Measurements from ENCODE around the gene IPPK.
A peak's percentile ranks its signal among the peaks of the same experiment; 100 is the strongest.

IPPK gene

DNA sequence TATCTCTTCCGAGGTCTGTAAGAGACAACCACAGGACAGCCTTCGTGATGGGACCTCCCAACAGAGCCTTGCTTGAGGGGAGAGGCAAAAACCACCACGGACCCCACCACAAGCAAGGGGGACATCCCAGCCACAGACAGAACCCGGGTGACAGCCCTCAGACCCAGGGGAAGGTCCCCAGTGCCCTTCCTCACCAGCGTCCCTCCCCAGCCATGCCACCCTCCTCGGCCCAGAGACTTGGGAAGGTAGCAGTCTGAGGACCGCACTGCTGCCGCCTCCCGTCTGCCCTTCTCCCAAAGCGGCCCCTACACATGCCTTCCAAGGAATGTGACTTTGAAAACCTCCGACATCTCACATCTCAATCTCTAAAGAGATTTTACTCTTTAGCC is 13.4 kb downstream of the IPPK start:
- DNase-seq (ENCODE audit: low read depth), result no peak

GRCh38 chr9:92655896-92656536 is 13.9 kb downstream of the IPPK start:
- no peak for DNase-seq (ENCODE audit: low read depth)

DNA sequence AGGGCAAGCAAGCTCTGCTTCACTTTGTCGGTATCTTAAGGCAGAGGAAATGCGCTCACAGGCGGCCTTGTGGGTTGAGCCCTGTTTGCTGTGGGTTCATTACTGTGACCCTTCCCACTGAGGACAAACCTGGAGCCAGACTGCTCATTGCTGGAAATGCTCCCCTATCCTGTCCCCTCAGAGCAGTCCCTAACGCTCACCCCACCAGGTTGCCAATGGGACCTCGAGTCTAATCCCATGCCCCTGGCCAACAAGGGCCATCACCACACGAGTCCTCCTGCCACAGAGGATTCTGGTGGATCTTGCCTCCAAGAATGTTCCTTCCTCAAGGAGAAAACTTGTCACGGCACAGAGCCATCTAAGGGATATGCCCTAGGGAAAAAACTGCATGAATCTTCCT is 14.6 kb downstream of the IPPK start:
- no peak for DNase-seq (ENCODE audit: low read depth)

DNA sequence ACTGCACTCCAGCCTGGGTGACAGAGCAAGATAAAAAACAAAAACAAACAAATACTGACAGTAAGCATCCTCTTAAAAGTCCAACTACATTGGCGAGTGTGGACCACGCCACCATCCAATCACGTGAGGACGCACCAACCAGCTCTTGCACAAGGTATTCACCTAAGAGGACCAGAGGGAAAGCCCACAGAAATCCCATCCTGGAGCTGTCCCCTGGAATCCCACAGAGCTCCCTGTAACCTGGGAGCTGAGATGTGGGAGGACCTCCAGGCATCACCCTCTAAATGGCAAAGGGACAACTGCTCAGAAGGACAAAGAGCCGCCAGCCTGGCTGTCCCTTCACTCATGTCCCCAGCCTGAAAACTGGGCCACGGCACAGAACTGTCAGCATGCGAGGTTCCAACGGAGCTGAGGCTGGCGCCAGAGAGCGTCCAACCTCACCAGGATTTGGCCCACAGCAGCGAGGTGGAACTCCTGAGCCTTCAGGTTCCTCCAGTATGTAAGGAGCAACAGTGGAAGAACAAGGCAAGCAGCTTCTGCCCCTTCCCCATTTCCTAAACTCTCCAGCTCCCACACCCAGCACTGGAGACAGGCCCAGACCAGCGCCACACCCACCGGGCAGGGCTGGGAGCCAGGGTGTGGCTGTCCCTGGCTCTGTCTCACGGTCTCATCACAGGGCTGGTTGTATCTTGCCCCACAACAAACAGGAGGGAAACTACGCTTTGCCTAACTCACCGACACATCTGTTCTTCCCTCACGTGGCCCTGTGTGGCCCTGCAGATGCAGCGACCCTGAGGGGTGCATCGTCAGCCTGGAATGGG is 15.2 kb downstream of the IPPK start:
- DNase-seq (ENCODE audit: low read depth), result peak; percentile 42

DNA sequence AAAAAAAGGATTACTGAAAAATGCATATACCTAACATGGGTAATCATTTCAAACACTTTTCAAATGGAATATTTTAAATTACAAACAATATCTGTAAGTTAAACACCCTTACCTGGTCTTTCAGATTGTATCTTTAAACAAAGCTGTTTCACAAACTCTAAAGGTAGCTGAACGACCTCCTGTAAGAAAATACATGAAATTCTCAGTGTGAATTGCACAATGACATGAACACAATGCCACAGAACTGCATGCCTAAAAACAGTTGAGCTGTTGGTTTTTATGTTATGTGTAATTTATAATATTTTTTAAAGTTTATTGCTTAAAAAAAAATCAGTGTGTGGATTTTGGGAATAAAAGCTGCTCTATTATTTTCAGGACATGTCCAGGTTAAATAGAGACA is 17.5 kb downstream of the IPPK start:
- DNase-seq (ENCODE audit: low read depth), result peak; percentile 32

GRCh38 chr9:92650839-92651621 is 18.9 kb downstream of the IPPK start:
- peak; percentile 68 for DNase-seq (ENCODE audit: low read depth)

DNA sequence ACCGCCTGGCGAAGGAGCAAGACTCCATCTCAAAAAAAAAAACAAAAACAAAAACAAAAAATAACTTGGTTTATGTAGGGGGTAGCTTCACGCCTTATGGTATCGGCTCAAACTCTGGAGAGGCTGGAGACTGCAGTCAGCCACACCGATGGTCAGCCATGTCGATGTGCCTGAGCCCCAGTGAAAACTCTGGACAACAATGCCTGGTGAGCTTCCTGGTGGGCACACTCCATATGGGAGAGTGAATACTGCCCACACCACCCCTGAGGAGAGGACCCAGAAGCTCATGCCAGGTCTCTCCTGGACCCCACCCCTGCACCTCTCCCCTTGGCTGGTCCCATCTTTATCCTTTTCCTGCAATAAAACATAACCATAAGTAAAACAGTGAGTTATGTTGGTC is 19.6 kb downstream of the IPPK start:
- no peak for DNase-seq (ENCODE audit: low read depth)

DNA sequence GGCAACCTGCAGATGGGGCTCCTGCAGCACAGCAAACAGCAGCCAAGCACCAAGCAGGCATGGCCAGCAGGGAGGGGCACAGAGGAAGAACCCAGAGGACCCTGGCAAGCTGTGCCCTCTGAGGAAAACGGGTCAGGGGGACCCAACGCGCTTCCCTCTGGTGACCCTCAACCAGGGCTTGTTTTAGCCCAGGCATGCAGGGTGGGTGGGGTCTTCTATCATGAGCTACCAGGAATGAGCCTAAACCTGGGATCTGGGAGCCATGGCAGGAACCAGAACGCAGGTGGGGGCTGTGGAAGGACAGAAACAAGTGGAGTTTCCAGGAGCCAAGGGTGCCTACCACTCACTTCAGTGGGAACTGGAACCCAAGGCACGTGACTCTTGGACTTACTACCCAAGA is 20.9 kb downstream of the IPPK start:
- no peak for DNase-seq (ENCODE audit: low read depth)

DNA sequence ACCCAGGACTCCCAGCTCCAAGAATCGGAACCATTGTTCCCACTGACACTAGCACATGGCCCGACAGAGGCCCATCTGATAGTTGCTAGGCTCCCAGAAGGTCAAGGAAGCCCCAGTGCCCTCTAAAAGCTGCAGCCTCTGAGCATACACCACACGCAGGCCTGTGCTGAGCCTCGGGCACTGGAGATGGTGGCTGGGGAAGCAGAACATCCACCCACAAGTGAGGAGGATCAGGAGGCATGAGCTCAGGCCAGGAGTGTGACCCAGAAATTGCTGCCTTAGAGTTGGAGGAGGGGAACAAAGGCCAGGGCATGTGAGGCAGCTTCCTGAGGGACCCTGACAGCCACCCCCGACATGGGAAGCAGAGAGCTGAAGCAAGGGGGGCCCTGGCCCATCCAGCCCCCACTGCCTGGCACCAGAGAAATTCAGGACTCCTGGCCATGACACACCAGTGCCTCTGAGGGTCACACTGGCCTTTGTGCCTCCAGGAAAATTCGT is 21.4 kb downstream of the IPPK start:
- DNase-seq (ENCODE audit: low read depth), result no peak

- no peak for DNase-seq (ENCODE audit: low read depth)
These were observed 22.1 kb downstream of the IPPK start for GRCh38 chr9:92647671-92648473.

- DNase-seq (ENCODE audit: low read depth), result no peak
These were observed 24.9 kb downstream of the IPPK start for GRCh38 chr9:92645041-92645440.

- no peak for DNase-seq (ENCODE audit: low read depth)
These were observed 25.7 kb downstream of the IPPK start for GRCh38 chr9:92644278-92644677.

DNA sequence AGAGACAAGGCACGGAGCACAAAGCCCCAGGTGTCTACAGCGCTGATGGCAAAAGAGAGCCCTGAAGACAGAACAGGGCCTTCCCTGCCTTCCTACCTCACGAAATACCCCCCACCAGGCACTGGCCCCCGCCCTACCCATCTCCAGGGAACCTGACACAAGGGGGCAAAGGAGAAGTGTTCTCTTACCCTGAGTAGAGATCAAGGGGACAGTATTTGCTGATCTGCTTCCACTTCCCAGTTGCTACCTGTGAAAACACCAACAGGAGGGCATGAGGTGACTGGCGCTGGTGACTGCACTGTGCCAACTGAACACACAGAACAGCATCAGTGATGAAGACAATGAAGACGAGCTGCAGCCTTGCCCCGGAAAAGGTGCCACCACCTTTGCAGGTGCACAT is 27.4 kb downstream of the IPPK start:
- no peak for DNase-seq (ENCODE audit: low read depth)

DNA sequence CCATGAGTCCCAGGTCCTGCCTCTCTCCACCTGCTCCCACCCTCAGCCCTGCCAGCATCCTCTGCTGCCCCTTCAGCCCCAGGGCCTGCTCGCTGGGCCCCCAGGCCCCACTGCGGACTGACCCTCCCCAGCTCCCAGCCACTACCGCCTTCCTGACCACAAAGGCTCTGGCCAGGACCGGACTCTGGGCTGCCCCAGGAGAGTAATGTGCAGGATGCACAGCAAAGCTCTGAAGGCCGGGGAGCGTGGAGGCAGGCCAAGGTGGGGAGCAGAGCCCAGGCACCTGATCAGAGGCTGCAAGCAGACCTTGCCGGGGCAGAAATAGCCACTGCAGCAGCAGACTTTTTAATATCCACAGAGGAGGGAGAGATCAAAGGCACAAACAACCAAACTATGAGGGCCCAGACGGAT is 27.9 kb downstream of the IPPK start:
- no peak for DNase-seq (ENCODE audit: low read depth)

DNA sequence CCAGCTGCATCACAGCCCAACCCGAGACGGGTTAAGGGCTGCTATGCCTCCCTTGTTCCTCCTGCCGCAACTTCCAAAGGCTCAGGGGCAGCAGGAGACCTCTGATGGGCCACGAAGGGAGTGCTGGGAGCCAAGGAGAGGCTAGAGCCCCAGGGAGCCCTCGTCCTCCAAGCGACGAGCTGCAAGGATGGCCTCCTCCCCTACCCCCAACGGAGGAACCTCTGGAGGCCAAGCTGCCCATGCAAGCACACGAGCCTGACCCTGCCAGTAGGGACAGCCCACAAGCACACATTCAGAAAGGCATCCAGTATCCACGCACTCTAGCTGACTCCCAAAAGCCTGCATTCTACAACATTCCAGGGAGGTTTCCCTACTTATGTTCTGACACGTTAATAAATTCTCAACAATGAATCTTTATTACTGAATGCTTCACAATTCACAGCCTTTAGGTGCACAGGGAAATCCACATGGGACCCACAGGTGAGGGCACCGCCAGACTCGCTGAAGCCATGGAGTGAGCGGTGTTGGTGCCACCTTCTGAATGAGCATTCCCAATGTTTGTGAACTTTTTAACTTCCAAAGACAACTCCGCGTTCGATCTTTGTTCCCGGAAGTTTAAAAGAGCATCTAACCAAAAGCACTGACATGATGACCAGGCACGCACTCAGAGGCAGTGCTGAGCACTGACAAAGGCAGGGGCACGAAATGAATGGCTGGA is 28.7 kb downstream of the IPPK start:
- no peak for DNase-seq (ENCODE audit: low read depth)

- no peak for DNase-seq (ENCODE audit: low read depth)
These were observed 29.4 kb downstream of the IPPK start for GRCh38 chr9:92640398-92641091.

GRCh38 chr9:92639791-92640271 is 30.1 kb downstream of the IPPK start:
- DNase-seq (ENCODE audit: low read depth), result no peak

DNA sequence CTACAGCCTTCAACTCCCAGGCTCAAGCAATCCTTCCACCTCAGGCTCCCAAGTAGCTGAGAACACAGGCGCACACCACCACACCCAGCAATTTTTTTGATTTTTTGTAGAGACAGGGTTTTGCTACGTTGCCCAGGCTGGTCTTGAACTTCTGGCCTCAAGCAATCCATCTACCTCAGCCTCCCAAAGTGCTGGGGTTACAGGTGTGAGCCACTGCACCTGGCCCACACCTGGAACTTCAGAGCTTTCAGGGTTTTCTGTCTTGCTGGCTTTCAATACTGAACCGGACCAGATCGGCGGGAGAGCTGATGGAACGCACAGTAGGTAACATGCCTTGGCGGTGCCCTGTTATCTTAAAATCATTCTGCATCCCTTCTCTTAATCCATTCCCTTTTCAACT is 30.8 kb downstream of the IPPK start:
- no peak for DNase-seq (ENCODE audit: low read depth)

DNA sequence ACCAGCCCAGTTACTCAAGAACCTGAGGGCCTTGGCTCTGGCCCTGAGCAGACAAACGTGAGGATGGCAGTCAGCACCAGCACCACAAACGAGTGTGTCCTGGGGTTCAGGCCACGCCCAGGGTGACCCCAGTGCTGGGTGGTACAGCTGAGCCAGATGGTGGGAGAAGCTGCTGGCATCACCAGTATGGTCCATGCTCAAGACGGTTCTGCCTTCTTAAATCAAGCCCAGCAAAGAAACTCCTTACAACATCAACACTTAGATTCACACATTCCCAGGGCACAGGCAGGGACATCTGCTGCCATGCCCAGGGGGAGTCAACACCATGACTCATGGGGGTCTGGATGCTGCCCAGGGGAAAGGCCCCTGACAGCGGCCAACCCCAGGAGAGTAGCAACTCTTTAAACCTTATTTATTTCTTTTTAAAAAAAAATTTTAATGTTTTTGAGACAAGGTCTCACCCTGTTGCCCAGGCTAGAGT is 31.3 kb downstream of the IPPK start:
- DNase-seq (ENCODE audit: low read depth), result peak; percentile 12

DNA sequence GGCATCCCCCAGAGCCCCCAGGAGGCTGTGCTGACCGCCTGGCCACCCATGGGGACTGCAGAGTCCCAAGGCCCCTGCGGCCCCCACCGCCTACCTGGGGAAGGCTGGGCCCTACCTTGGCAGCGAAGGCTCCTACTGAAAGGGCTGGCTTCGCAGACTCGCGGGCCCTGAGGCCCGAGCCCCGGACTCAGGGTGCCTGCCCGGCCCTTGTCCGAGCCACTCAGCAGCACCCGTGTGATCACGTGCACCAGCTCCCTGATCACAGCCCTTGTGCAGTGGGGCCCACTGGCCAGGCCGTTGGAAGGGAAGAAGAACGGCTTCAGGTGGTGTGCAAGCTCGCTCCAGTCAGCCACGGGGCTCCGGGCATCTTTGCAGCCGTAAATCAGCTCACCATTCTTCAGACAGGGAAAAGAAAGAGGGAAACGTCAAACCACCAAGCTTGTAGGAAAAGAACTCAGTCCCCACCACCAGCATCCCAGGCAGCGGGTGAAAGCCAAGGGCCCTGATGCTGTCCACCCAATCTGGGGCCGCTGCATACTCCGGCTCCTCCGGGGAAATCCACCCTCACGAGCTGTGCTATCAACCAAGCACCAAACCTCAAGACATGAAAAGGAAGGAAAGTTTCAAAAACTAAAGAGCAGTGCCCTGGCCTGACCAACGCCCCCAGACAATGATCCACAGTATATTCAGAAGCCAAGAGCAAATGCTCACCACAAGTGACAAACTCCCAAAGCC is 31.9 kb downstream of the IPPK start:
- no peak for DNase-seq (ENCODE audit: low read depth)
